ENCODE results near the gene FAM151B.
"Not testable (repeated sequence)": the region's sequence is repeated elsewhere in the genome, so short reads cannot be mapped to it uniquely, and the experiment has no call there.

FAM151B gene

DNA sequence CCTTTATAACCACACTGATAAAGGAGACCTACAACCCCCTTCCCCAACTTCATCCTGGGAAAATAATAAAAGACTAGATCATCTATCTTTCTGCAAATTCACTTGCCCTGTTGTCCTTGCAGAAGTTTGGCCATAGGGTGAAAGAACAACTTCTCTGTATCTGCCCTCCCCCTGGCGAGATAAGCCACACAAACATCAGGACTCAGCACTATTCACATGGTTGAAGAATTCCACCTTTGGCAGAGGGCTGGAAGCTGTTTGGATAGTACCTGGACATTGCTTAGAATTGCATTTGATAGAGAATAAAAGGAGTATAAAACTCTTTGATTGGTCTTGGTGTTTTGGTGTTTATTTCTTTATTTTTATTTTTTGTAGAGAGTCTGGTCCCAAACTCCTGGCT is 16.9 kb downstream of the FAM151B start:
- DNase-seq, result no peak

DNA sequence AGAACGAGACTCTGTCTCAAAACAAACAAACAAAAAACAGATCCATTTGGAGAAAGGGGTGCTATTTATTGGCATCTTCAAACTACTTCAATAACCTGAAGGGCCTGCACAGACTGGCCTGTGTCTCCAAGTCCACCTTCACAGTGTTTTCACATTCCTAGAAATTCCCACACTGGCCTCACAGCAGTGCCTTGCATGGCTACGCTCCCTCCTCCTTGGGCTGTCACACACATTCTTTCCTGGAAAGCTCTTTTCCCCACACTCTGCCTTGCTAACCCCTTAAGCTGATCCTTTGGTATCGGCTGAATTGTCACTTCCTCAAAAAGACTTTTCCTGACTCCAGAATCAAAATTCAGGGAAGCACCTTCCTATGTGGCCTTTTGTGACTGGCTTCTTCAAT is 19.8 kb downstream of the FAM151B start:
- DNase-seq, result no peak

DNA sequence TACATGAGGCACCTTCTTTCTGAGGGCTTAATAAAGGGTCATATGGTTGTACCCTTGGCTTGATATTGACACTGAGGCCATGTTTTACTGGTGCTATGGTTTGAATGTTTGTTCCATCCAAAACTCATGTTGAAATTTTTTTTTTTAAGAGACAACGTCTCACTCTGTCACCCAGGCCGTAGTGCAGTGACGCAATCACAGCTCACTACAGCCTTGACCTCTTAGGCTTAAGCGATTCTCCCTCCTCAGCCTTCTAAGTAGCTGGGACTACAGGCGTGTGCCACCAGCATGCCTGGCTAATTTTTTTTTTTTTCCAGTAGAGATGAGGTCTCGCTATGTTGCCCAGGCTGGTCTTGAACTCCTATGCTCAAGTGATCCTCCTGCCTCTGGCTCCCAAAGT is 20.9 kb downstream of the FAM151B start:
- DNase-seq, result no peak

DNA sequence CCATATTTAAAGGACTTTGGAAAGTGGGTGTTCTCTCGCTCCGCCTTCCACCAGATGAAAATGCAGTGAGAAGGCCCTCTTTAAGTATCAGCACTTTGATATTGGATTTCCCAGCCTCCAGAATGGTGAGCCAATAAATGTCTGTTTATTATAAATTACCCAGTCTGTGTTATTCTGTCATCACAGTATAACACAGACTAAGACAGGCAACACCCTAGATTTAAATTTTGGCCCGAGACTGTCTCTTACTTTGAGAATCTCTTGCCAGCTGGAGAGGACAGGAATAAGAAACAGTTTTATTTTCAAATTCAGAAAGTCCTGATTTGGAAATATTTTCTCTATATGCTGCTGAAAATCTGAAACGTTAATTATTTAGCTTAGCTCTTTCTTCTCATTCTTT is 21.5 kb downstream of the FAM151B start:
- no peak for DNase-seq

DNA sequence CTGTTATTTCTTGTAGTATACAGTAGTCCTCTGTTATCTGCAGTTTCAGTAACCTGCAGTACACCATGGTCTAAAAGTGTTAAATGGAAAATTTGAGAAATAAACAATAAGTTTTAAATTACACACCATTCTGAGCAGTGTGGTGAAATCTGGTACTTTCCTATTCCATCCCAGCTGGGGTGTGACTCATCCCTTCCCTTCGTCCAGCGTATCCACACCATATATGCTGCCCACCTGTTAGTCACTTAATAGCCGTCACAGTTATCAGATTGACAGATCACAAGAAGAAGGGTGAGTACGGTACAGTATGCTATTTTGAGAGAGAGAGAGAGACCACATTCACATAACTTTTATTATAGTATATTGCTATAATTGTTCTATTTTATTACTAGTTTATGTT is 28.9 kb downstream of the FAM151B start:
- peak; percentile 44 to 54 (median 48) for DNase-seq

DNA sequence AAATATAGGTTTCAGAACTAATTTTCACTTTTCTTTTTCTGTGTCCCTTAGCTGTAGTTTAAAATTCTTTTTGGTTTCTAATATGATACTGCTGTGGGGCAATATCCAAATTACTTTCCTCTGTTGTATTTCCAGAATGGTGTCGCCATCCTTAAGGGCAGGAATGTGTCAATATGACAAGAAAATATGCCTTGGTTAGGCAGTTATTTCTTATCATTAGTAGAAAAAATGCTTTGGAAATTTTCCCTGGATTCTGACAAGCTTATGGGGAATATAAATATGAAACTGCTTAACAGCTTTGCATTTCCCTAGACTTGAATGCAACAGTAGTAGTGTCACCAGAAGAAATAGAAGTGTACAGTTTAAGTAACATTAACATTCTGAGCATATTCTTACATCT is 52.8 kb downstream of the FAM151B start:
- no peak for DNase-seq

DNA sequence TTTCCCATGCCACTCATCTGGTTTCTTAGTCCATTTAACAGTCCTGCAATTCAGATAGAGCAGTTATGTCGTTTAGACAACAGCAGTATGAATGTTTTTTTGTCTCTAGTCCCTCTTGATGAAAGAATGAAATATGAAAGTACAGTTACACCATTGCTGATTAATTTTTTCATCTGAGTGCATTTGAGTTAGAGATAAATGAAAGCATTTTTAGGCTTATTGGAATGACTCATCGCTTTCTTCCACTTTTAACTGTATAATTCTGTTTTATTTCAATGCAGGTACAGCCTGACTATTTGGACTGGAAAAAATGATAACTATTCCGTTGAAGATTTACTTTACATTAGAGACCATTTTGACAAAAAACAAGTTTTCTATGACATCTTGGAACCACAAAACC is 53.5 kb downstream of the FAM151B start:
- DNase-seq, result no peak

DNA sequence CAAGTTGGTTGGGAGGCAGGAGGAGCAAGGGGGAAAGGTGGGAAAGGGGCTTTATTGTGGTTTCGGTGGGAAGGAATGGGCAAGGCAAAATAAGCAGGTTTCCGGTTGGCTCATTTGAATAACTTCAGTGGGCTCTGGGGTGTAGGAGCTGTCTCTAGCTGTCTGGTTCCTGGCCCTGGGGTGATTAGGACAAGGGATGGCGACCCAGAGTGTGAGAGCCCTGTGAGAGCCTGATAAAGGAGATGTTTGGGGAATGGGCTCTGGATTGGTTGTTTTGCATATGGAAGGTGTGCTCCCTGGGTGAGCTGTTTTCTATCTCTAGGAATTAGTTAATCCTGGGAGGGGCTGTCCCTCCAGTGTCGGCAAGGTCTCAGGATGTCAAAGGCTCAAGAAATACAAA is 66.7 kb downstream of the FAM151B start:
- DNase-seq, result no peak

DNA sequence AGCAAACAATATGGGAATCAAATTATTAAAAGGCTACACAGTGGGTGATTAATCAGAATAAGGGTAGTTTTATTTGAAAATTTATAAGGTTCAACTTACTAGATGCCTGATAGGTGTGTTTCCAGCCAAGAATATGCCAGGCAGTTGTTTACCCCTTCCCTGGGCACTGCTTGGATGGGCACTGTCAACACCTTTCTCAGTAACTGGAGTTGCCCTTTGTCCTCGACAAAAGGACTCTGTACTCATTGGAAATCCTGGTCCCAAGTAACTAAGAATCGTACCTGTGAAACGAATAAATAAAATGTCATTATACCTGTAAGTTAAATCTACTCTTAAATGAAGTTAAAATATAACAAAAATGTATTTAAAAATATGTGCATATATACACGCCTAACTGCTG is 67.2 kb downstream of the FAM151B start:
- no peak for DNase-seq

DNA sequence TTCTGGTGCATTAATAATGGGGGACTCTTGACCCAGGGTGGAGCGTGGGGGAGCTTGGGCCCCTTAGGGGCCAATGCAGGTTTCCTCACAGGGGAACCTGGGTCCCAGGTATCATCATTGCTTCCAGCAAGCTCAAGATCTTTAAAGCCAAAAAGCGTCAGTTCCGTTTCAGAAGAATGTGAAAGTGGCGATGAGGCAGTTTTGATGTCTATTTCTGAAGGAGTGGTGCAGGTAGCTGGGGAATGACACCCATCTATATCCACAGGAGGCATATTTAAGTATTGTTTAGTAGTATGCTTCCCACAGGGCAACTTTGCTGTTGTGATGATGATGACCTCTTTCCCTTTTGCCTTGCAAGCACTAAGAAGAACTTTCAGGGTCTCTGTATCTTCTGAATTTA is 71.3 kb downstream of the FAM151B start:
- no peak for DNase-seq

DNA sequence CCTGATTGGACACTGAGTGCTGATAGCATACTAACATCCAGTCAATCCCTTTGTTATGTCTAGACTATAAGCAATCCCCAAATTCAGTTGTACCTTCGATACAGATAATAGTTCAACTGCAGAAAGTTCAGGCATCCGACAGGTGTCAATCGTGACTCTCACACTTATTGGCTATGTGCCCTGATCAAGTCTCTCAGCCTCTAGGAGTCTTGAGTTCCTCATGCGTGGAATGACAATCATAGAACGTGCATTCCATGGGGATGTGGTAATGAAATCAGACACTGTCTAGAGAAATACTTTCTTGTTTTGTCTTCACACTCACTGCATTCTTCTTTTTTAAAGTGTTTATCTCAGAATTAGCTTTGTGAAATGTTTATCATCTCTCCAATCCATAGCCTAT is 77.4 kb downstream of the FAM151B start:
- DNase-seq, result no peak

DNA sequence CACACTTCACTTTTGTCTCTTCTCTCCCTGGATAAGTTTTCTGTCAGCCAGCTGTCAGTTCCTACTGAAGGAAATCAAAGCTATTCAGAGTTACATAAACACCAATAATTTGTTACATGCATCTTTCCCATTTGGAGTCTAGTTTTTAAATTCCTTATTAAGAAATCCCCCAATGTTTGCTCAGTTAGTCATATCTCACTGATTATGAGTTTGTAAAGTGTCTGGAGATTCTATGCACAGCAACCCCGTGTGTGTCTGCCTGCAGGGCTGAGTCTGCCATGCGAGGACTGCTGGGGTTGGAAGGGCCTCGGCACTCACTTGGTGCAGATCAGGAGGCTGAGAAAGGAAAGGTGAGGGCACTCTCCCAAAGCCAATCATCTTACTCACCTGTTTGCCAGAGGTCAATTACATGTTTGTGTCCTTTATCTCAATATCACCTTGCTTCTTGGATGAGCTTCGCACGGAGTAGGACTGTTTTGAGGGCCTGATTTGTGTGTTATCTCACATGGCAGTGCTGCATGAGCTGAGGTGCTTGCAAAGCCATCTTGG is 78.9 kb downstream of the FAM151B start:
- no peak for DNase-seq

DNA sequence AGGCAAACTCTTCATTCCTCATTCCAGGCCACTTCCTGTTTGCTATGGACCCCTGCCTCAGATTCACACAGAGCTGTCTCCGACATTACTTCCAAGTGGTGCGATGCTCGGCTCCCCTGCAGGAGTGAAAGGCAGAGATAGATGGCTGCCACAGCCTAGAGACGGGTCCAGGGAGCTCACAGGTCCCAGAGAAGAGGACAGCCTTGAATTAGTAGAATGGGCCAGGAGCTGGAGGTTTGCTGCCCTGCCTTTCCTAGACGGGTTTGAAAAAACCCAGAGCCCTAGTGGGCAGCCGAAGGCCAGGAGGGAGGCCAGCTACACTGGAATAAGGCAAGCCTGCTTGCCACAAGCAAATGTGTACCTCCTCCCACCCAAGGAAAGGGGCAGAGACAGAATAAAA is 80.4 kb downstream of the FAM151B start:
- DNase-seq, result no peak

DNA sequence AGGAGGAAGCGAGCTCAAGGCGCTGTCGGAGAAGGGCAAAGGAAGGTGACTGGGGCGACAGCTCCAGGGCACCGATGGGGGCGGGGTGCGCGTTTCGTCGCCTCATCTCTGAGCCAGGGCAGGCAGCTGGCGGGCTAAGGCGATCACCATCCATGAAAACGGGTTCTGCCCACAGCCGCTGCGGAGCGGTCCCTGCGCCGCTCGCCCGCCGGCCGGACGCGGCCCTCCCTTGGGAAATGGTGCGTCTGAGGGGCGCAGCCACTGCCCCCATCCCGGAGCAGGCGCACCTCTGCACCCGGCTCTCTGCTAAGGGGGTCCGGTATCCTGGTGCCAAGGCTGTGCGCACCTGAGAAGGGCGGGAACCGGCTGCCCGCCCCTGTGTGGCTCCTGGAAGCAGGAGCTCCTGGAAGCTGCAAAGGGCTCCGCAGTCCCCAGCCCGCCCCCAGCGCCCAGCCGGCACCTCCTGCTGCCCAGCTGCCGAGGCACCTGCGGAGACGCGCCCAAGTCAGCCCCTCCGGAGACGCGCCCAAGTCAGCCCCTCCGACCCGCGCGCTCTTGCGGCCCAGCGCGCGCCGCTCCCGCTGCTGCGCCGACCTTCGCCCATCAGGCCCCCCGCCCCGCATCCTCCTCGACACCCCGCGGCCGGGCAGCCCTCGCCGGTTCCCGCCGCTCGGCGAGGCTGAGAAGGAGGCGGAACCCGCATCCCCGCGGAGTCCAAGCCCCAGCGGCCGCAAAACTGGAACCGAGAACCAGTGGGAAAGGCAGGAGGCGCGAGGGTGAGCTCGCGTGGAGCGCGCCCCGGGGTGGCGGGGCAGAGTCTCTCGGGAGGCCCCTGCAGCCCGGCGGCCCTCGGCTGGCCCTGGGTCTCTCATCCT is 81.4 kb downstream of the FAM151B start:
- peak; percentile 22 to 47 (median 35) for DNase-seq

DNA sequence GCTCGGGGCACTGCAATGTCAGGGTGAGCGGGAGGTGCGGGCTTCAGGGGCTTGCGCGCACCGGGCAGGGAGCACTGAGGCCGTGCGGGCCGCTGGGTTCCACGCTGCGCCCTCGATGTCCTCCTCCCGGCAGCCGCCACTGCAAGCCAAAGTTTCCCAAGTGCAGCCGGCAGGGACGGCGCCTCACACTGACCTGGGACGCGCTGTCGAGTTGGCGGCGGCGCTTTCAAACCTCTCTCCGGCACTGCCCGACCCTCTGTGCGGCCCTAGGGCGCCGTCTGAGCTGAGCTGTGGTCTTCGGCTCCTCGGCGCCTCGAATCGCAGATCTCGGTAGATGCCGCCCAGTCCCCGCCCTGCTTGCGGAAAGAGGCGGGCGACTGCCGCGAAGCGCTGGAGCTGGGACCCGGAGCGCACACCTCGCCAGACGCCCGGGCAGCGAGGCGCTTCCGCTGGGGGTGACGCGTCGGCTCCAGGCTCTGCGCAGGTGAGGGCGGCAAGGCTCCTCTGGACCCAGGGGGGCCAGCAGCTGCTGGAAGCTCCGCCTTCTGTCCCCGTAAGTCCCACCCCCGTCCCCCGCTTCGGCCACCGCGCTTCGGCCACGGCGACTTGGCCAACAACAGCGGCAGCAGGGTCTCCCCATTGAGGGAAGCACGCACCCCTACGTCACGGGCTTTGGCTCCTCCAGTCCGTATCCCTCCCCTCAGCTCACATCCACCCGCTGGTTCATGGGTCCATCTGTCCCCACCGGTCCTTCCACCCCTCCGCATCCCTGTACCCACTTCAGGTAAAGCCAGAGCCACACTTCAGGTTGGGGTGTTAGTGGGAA is 82.3 kb downstream of the FAM151B start, which contains the start of gene ANKRD34B:
TSS of gene ANKRD34B (minus strand) at position 320 of the 826 bp plus-strand sequence. CDS start 10,261 bp downstream, outside the sequence.
- peak in 2 of 3 donors; percentile 21 to 46 for DNase-seq

DNA sequence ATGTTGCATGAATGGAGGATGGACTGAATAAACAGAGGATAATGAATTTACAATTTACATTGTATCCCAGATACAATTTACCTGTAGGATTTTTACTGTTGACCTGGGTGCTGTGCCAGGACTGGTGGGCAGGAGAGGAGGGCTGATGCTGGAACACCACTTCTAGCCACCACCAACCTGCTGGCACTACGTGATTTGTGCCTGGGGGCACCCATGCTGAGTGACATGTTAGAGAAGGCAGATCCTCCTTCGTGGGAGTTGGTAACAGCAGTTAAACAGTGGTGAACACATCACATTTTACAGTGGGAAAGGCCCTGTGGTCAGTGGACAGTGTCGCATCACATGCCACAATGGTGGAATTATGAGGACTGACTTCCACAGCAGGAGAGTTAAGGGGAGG is 85.2 kb downstream of the FAM151B start:
- no peak for DNase-seq

DNA sequence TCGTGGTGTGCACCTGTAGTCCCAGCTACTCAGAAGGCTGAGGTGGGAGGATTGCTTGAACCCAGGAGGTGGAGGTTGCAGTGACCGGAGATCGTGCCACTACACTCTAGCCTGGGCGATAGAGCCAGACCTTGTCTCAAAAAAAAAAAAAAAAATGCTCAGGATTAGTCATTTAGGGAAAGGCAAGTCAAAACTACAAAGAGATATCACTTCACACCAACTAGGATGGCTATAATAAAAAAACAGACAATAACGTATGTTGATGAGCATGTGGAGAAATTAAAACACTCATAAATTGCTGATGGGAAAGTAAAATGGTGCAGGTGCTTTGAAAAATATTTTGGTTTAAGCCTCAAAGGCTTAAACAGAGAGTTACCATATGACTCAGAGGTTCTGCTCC is 88.5 kb downstream of the FAM151B start:
- no peak for DNase-seq

DNA sequence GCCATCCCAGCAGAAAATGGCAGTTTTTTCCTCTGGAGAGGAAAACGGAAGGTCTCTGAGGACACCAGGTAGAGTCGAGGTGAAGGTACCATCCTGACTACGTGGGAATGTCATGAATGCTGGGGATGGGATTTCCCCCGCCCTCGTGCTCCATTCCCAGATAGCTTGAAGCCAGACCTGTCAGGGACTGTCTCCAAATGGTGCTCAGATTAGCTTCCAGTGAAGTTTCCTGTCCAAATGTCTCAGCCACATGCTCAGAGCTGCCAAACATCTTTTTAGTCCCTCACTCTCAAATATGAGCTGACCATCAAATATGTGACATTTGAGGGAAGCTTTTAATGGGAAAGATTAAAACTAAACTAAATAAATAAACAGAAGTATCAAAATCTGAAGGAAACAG is 89.8 kb downstream of the FAM151B start:
- no peak for DNase-seq

DNA sequence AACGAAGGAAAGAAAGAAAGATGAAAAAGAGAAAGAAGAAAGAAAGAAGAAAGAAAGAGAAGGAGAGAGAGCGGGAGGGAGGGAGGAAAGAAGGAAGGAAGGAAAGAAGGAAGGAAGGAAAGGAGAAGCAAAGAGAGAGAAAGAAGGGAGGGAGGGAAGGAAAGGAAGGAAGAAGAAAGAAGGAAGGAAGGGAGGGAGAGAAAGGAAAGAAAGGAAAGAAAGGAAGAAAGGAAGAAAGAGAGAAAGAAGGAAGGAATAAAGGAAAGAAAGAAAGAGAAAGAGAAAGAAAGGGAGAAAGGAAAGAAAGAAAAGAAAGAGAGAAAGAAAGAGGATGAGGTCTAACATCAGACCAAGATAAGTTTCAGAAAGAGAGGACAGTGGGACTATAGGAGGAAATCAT is 91.2 kb downstream of the FAM151B start:
- DNase-seq, result no peak

DNA sequence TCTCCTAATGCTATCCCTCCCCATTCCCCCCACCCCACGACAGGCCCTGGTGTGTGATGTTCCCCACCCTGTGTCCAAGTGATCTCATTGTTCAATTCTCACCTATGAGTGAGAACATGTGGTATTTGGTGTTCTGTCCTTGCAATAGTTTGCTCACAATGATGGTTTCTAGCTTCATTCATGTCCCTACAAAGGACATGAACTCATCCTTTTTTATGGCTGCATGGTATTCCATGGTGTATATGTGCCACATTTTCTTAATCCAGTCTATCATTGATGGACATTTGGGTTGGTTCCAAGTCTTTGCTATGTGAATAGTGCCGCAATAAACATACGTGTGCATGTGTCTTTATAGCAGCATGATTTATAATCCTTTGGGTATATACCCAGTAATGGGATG is 92.4 kb downstream of the FAM151B start:
- not testable (repeated sequence) for DNase-seq

DNA sequence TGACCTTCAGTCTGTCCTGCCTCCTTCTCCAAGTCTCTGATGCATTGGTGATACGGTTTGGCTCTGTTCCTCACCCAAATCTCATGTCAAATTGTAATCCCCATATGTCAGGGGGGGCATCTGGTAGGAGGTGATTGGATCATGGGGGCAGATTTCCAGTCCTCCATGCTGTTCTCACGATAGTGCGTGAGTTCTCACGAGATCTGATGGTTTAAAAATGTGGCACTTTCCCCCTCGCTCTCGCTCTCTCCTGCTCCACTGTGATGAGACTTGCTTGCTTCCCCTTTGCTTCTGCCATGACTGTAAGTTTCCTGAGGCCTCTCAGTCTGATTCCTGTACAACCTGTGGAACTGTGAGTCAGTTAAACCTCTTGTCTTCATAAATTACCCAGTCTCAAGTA is 96.9 kb downstream of the FAM151B start:
- DNase-seq, result no peak

DNA sequence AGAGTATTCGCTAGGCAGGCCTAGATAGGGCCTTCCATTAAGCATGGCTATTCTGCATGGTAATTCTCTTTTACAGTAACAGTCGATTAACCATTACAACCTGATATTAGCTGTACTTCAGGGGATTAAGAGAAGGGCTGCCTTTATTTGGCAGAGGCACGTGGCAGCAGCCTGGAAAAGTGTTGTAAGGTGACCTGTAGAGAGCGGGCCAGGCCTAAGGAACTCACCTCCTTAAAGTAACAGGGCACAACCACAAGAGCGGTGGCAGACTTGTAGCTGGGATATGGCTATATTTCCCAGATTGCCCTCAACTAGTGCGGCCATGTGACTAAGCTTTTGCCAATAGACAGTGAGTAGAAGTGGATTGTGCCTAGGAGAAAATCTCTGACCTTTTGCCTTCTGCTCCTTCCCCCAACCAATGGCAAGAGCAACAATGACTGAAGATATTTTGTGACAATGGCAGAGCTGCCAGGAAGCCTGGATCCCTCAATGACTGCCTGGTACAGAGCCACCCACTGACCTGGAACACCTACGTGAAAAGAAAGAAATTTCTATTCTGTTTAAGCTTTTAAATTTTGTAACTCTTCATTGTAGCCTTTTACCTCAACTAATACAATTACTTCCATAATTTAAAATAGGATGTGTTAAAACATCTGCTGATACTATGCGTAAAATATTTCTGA is 101.1 kb downstream of the FAM151B start:
- no peak for DNase-seq

DNA sequence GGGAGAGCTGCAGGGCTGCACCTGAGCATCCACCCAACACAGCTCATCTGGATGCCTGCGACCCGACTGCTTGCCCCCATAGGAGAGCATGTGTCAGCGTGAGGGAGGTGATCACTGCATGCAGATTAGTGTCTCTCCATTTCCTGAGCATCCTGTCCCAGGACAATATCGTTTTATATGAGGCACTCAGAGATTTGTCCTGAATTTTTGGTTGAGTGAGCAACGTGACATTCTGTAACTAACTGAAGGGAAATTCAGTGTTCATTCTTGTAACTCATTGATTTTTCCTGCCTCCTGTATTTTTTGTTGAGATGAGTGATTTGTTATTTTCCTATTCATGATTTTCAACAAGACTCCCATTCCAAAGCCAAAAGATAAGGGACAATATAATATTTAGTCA is 102.9 kb downstream of the FAM151B start:
- DNase-seq, result no peak

Measured in suppressor macrophage treated with lipopolysaccharide for 1 hour (primary cell).